SW 1271 (cell line): ENCODE results near the gene KIRREL3.
"Not testable (repeated sequence)": the region's sequence is repeated elsewhere in the genome, so short reads cannot be mapped to it uniquely, and the experiment has no call there.

Experiments used
- DNase-seq, 2 experiments: peaks; one replicate each; lab custom pipeline; 2025; lab: John Stamatoyannopoulos, UW

The KIRREL3 gene

DNA sequence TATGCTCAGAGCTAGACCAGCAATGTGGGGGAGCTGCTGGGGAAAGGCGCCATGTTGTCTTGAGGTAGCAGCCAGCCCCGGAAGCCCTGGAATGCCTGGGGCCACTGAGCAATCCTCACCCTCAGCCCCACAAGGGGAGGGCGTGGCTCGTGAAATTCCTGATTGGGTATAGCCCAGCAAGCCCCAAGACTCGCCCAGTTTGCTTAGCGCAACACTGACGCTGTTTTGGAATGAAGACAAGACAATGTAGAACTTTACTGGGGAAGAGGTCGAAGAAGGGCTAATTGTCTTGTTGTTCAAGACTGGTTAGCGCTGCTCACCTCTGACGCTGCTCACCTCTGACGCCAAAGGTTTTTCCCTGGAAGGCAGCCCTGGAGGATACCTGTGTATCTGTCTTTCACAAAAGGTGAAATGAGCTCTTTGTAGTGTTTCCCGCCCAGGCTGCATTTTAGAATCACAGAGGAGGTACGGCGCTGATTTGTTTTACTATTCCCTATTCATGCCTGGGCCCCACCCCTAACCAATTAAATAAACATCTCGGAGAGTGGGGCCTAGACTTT is 597.5 kb downstream of the KIRREL3 start:
- no peak for DNase-seq

DNA sequence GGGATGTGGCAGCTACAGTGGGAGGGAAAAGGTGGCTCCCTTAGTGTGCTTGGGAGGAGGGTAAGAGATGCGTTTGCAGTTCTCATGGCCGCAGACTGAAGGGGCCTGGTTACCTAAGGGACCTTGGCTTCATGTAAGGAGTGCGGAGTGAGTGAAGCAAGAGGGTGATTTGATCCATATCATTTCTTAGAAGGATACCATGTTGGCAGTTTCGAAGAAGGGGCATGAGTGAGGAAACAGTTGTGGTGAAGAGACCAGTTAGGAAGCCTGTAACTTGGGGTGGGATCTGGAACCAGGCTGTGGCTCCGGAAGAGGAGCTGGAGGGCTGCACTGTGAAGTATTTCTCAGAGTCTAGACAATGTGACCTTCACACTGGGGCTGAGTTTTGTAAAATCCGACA is 600.1 kb downstream of the KIRREL3 start:
- no peak for DNase-seq

- no peak for DNase-seq
These were observed 600.6 kb downstream of the KIRREL3 start for GRCh38 chr11:126400019-126400418.

GRCh38 chr11:126398721-126399120 is 601.8 kb downstream of the KIRREL3 start:
- DNase-seq: no peak

GRCh38 chr11:126398296-126398695 is 602.3 kb downstream of the KIRREL3 start:
- DNase-seq: no peak

GRCh38 chr11:126396965-126397364 is 603.6 kb downstream of the KIRREL3 start:
- no peak for DNase-seq

DNA sequence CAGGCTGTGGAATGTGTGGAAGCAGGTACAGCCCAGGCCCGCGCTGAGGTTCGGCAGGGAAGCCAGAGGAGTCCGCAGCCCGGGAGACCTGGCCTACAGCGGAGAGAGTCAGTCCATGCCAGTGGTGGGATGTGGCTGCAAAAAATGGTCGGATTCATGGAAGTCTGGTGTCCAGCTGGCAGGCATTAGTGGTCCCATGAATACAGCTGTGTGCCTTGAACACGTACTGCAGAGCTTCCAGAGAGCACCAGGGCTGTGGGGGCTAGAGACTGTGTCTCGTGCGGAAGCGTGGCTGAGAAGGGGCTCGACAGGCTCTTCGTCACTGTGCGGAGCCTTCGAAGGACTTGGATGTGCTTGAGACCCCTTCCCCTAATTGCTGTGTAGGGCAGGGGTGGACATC is 604.3 kb downstream of the KIRREL3 start:
- not testable (repeated sequence) for DNase-seq

DNA sequence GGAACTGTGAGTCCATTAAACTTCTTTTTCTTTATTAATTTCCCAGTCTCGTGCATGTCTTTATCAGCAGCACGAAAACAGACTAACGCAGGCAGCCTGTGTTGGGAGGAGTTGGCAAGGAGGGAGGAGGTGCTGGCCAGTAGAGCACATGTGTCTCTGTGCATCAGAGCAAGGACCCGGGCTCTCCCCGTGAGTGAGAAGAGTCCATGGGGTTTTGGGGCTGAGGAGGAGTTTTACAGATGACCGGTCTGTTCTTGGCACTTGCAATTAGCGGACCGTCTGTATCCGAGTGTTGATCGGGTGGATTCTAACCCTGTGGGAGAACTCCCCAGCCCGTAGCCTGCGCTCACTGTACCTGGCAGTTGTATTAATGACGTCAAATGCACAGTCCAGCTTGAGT is 604.8 kb downstream of the KIRREL3 start:
- DNase-seq: not testable (repeated sequence)

DNA sequence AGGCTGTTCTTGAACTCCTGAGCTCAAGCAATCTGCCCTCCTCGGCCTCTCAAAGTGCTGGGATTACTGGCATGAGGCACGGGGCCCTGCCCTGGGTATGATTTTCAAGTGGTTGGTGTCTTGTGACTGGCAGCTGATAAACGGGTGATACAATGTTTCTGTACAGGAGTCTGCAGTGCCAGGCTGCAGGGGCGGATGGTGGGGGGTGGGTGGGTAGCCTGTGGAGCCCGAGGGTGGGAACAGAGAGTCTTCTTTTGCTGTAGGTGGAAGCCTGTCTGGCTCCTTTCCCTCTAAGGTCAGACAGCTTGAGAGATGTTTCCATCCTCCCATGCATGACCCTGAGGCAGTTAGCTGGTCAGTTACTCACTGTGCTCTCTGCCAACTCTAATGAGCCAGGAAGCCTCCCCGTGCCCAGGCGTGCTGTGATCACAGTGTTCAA is 605.9 kb downstream of the KIRREL3 start:
- not testable (repeated sequence) for DNase-seq

DNA sequence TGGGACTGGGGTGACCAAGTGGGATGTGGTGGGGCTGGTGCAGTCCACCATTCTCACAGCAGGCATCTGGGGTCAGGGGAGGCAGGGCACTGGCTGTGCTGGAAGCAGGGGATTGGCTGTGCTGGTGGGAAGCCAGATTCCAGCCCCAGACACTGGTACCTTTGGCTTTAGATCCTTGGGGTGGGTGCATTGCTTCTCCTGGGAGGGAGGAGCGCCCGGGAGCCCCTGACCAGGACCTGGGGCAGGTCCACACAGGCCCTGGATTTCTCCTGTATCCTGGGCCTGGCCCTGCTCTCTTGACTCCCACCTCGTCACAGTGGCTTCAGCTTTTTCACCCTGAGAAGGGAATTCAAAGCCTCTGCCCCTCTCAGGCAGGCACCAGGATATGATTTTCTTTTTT is 606.5 kb downstream of the KIRREL3 start:
- DNase-seq: no peak

- DNase-seq: no peak
These were observed 607.4 kb downstream of the KIRREL3 start for GRCh38 chr11:126393143-126393542.

DNA sequence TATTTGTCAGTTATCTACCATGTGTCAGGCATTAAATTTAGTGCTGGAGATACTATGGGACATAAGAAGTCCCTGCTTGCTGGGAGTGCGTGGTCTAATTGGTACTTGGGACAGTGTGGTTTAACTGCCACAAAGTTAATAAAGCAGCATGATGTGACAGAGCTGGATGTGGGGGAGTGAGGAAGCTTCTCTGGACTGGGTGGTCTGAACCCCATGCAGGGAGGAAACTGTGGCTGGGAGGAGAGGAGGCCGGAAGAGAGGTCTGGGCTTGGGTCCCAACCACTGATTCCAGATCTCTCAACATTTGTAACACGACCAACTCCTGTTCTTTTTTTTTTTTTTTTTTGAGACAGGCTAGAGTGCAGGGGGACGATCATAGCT is 607.9 kb downstream of the KIRREL3 start:
- no peak for DNase-seq

DNA sequence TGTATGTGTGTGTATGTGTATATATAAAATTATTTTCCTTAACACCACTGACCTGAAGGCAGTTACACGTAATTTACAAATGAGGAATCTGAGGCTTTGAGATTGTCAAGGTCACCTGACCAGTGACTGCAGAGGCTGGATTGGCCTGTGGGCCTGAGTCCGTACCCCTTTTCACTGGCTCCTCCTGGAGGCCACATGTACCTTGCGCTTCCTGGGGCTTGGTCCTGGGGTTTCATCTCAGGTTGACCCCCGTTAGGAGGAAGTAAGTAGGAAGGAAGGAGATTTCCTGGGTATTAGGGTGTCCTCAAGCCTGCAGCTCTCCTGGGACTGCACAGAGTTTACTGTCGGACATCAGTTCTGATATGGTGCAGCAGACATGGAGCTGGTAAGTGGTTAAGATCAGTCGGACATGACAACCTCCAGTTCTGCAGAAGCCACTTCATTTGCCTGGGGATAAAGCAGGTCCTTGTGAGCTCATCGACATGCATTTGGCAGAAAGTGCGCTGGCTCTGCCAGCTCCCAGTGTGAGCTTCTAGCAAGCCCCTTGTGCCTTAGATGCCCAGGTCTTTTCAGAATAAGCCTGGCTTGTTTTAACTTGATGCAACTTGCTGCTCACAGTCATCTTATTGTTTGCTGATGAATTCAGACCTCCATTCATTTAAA is 608.5 kb downstream of the KIRREL3 start:
- DNase-seq: no peak

- DNase-seq: no peak
These were observed 609.1 kb downstream of the KIRREL3 start for GRCh38 chr11:126391286-126391954.

- DNase-seq: no peak
These were observed 610.2 kb downstream of the KIRREL3 start for GRCh38 chr11:126390272-126390867.

GRCh38 chr11:126387857-126388256 is 612.7 kb downstream of the KIRREL3 start:
- DNase-seq: no peak

DNA sequence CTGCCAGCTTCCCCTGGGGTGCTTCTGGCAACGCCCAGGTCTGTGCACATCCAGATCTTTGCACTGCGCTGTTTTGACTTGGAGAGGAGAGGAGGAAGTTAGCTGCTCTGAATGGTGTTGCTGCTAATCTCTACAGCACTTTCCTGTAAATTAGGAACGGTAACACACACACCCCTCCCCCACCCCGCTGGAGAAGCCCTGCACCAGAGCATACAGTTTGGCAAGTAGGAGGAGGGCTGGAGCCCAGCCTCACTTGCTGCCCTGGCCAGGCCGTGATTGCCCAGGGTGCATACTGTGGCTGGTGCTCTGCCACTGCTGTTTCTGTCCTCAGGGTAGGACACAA is 613.9 kb downstream of the KIRREL3 start:
- not testable (repeated sequence) for DNase-seq

DNA sequence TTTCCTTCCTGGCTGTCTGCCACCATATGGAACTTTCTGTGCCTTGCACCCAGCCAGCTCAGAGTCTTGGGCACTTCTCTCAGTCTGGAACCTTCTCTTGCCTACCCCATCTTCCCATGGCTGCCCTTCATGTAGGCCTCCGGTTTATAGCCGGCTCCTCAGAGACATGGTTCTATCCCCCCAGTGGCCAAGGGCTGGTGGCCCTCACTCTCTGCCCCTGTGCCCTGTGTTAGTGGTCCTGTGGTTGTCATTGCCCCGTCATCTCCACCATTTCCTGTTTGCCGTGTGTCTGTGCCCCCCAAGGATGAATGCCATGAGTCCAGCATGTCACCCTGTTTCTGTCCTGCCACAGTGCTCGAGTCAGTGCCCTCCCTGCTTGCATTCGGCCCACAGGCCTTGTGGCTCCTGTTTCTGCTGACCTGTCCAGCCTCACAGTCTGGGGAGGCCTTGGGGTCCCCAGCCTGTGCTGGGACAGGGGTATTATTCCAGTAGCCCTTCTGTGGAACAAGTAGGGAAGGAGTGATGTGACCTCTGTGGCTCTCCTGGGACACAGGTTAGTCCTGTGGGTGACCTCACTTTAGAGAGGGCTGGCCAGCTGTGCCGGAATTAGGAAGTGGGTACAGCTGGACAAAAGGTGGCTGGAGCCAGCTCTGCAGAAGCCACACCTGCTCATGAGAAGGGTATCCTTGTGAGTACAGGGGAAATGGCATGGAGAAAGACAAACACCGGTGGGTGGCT is 614.4 kb downstream of the KIRREL3 start:
- no peak for DNase-seq

GRCh38 chr11:126384449-126385070 is 616.0 kb downstream of the KIRREL3 start:
- DNase-seq: no peak

DNA sequence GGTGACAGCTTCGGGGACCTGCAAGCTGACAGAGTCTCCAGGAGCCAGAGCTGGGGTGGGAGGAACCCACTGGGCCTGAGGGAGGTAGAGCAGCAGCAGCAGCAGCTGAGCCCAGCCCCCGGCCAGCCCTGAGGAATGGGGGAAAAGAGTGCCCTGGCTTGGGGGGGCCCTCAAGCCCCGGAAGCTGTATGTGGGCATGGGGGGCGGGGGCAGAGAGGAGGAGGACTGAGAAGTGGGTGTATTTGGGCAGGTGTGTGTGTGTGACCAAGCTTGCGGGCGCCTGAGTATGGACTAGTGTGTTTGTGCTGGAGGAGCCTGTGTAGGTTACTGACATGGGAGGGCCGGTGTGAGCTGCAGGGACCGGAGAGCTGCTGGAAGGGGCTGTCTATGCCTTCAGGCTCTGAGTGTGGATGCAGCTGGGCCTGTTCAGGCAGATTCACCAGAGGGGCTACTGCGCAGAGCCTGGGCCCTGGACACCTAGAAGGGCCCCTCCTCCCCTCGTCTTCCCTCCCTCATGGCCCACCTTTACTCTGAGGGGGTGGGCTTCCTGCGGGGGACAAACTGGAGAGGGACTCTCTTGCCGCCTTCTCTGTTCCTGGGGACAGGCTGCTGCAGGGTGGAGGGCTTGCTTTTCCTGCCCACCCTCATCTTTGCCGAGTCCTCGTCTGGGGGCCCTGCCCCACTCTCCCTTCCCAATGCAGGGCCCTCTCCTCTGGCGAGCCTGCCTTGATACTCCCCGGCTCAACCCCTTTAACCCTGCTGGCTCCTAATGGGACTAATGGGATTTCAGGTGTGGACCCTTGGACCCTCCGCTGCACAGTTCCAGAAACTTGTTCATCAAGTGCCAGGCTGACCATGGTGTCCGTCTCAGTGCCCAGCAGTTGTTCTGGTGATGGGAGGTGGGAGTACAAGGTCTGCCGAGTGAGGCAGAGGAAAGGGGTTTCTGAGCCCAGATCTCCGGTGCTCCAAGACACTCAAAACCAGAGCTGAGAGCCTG is 616.9 kb downstream of the KIRREL3 start:
- no peak for DNase-seq

DNA sequence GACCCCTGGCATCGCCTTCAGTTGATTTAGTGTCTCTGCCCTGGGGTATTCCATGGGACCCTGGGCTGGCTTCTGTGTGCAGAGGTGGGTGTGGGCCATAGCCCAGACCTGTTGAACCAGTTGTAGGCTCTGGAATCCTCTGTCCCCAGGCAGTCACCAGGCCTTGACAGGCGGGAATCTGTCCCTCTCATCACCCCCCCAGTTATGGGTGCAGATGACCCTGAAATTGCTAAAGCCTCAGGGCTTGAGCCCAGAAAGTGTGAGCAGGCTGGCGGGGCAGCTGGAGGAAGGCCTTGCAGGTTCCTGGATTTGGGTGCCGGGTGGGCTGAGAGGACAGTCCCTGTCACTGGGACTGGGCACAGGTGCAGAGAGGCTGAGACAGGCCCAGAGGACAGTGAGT is 617.9 kb downstream of the KIRREL3 start:
- DNase-seq: not testable (repeated sequence)
